OCI-LY7 (cell line): ENCODE results near the gene PRKCA. TPM values are rescaled to one million over a fixed set of nuclear protein-coding genes. Genes with fewer than 3 reads are reported as not detected.

Source experiments
- BruUV-seq: library from RNA; stranded (reverse); fragments of 400-500 nt; replicated peaks from 2 replicates; lab custom pipeline; 2021; lab: Mats Ljungman, UMichigan
- CTCF ChIA-PET: fragments of 300-600 bp; sonication (Branson Sonifier 250); formaldehyde crosslinking; loops from one replicate; lab custom pipeline; 2022; ENCODE audit warnings: antibody characterized with exemption; ENCODE audit not compliant: unreplicated experiment; lab: Charles Lee
- POLR2A ChIA-PET: fragments of 300-600 bp; sonication (Branson Sonifier 250); formaldehyde crosslinking; loops from one replicate; lab custom pipeline; 2022; ENCODE audit warnings: antibody characterized with exemption; lab: Charles Lee
- DNase-seq: peaks from one replicate; pipeline ENCODE4 v3.0.0-alpha.2; 2015; ENCODE audit warnings: low spot score
- H2AFZ ChIP-seq: fragments of 200-600 bp; sonication (generic), shearing (Covaris generic); 2 replicates; pipeline ENCODE4 v1.6.1; 2014; ENCODE audit warnings: mild to moderate bottlenecking, antibody characterized with exemption, low read length, moderate library complexity
- H3K27ac ChIP-seq: fragments of 200-600 bp; sonication (generic); 2 replicates; pipeline ENCODE4 v1.5.1; 2014; ENCODE audit warnings: mixed run types, low read depth, mild to moderate bottlenecking, moderate library complexity, low read length, inconsistent platforms; ENCODE audit not compliant: poor library complexity, severe bottlenecking
- H3K36me3 ChIP-seq: fragments of 200-600 bp; sonication (generic); 2 replicates; pipeline ENCODE4 v1.6.1; 2014; ENCODE audit warnings: mild to moderate bottlenecking, antibody characterized with exemption, low read length, moderate library complexity, mixed read lengths; ENCODE audit not compliant: insufficient read depth
- H3K4me1 ChIP-seq: fragments of 200-600 bp; sonication (generic); 2 replicates; pipeline ENCODE4 v1.5.1; 2014; ENCODE audit warnings: mild to moderate bottlenecking, low read length; ENCODE audit not compliant: insufficient read depth, poor library complexity, severe bottlenecking
- H3K4me2 ChIP-seq: fragments of 200-600 bp; sonication (generic); 2 replicates; pipeline ENCODE4 v1.6.1; 2014; ENCODE audit warnings: mild to moderate bottlenecking, low read length
- H3K4me3 ChIP-seq: fragments of 200-600 bp; sonication (generic); 2 replicates; pipeline ENCODE4 v1.5.1; 2014; ENCODE audit warnings: mild to moderate bottlenecking, low read depth, low read length; ENCODE audit not compliant: poor library complexity, severe bottlenecking
- H3K79me2 ChIP-seq: fragments of 200-600 bp; sonication (generic); 2 replicates; pipeline ENCODE4 v1.6.1; 2016; ENCODE audit warnings: low read depth, mild to moderate bottlenecking, low read length, moderate library complexity, mixed read lengths; ENCODE audit not compliant: insufficient read depth
- H3K9me2 ChIP-seq: fragments of 200-600 bp; sonication (generic); 2 replicates; pipeline ENCODE4 v1.6.1; 2016; ENCODE audit warnings: mild to moderate bottlenecking, low read length, mixed read lengths; ENCODE audit not compliant: insufficient read depth
- H3K9me3 ChIP-seq: fragments of 200-600 bp; sonication (generic); 2 replicates; pipeline ENCODE4 v1.6.1; 2014; ENCODE audit warnings: mild to moderate bottlenecking, mixed run types, low read length, mixed read lengths
- H4K20me1 ChIP-seq: fragments of 200-600 bp; sonication (generic); 2 replicates; pipeline ENCODE4 v1.6.1; 2014; ENCODE audit warnings: mild to moderate bottlenecking, antibody characterized with exemption, low read length, moderate library complexity, mixed read lengths; ENCODE audit not compliant: insufficient read depth
- CTCF ChIP-seq: fragments of 200-600 bp; sonication (generic); conservative IDR thresholded peaks from 2 replicates; pipeline ENCODE4 v1.5.1; 2014; ENCODE audit warnings: mild to moderate bottlenecking, antibody characterized with exemption, low read length, moderate library complexity, mixed read lengths
- EZH2phosphoT487 ChIP-seq: fragments of 200-600 bp; sonication (generic); IDR thresholded peaks from 2 replicates; pipeline ENCODE4 v1.6.1; 2018; ENCODE audit warnings: low read depth, borderline replicate concordance, mild to moderate bottlenecking, mixed run types, antibody characterized with exemption, low read length, moderate library complexity, mixed read lengths
- intact Hi-C: fragments of 100-400 bp; cut with micrococcal nuclease; formaldehyde crosslinking; loops from one replicate; pipeline ENCODE4 v1.10.0; 2022; ENCODE audit not compliant: unreplicated experiment
- total RNA-seq, 2 experiments: library from RNA; depleted of rRNA in 1 of 2; stranded (reverse); fragments of >200 nt in 1 of 2; shearing (Covaris generic) in 1 of 2; gene quantifications; 2 replicates each; pipeline ENCODE4 v1.2.3, GENCODE V29; 2014 to 2022

Gene PRKCA
- total RNA-seq, 2 experiments from 2014 or later = 6.6 to 32.1 TPM

- Histone ChIP-seq H3K4me1 (peaks cover 7% of the 10 kb centered on the region), H3K9me3 (peaks cover 5% of the 10 kb centered on the region), H3K27ac (no peak overlapping the region), H3K4me2 (no peak overlapping the region), H3K36me3 (no peaks in the 10 kb centered on the region), H3K4me3 (no peak overlapping the region), H3K9me2 (no peaks in the 10 kb centered on the region), H3K79me2 (no peaks in the 10 kb centered on the region), H4K20me1 (no peaks in the 10 kb centered on the region), H2AFZ (no peak overlapping the region)
- no TSS peak for BruUV-seq
- DNase-seq = no peak
- TF ChIP-seq CTCF (no peak), EZH2phosphoT487 (no peak)
- CTCF ChIA-PET = no interaction called here
- POLR2A ChIA-PET = interaction anchor here (0.6 to 1.5 kb wide), 4 partner anchors 17 to 318 kb away, joined by 3 to 4 read pairs (median 3); no protein-coding TSS in a partner anchor
- intact Hi-C loops = no loop called here
Measured at GRCh38 chr17:66548158-66548557, 245.7 kb downstream of the PRKCA start.

GRCh38 chr17:66548659-66549310 is 246.4 kb downstream of the PRKCA start:
- H3K4me1 ChIP-seq = peaks cover 1% of the 10 kb centered on the region
- ChIA-PET CTCF (no interaction called here), POLR2A (interaction anchor here (0.7 to 1.5 kb wide), 6 partner anchors 9 to 257 kb away, joined by 3 to 7 read pairs (median 4); no protein-coding TSS in a partner anchor)
- no peaks in the 10 kb centered on the region for H4K20me1 ChIP-seq
- H3K79me2 ChIP-seq = no peaks in the 10 kb centered on the region
- H3K36me3 ChIP-seq = no peaks in the 10 kb centered on the region
- no TSS peak for BruUV-seq
- H3K4me2 ChIP-seq = no peak overlapping the region
- no peak overlapping the region for H3K27ac ChIP-seq
- H3K4me3 ChIP-seq = no peak overlapping the region
- DNase-seq = no peak
- peaks cover 5% of the 10 kb centered on the region for H3K9me3 ChIP-seq
- no peak overlapping the region for H2AFZ ChIP-seq
- TF ChIP-seq EZH2phosphoT487 (no peak), CTCF (no peak)
- intact Hi-C loops = no loop called here
- no peaks in the 10 kb centered on the region for H3K9me2 ChIP-seq

- Histone ChIP-seq H3K4me3 (no peak overlapping the region), H3K27ac (no peak overlapping the region), H4K20me1 (no peaks in the 10 kb centered on the region), H3K36me3 (no peaks in the 10 kb centered on the region), H2AFZ (no peak overlapping the region), H3K4me1 (no peaks in the 10 kb centered on the region), H3K9me2 (no peaks in the 10 kb centered on the region), H3K9me3 (peaks cover 5% of the 10 kb centered on the region), H3K79me2 (no peaks in the 10 kb centered on the region), H3K4me2 (no peak overlapping the region)
- TF ChIP-seq EZH2phosphoT487 (no peak), CTCF (no peak)
- DNase-seq = no peak
- ChIA-PET POLR2A (interaction anchor here (0.7 to 1.5 kb wide), 4 partner anchors 10 to 257 kb away, joined by 3 to 7 read pairs (median 4); no protein-coding TSS in a partner anchor), CTCF (no interaction called here)
- no TSS peak for BruUV-seq
- intact Hi-C loops = no loop called here
Measured at GRCh38 chr17:66549311-66549704, 246.9 kb downstream of the PRKCA start.
